HUES64 (cell line): ENCODE results near the gene ZFAND5.

Experiments
- H3K27ac ChIP-seq: 2 replicates; pipeline ENCODE4 v1.7.0; 2013; ENCODE audit warnings: low read depth, low read length, inconsistent platforms
- H3K27me3 ChIP-seq: 2 replicates; pipeline ENCODE4 v1.6.1; 2013; ENCODE audit warnings: mild to moderate bottlenecking, low read length; ENCODE audit not compliant: insufficient read depth
- H3K36me3 ChIP-seq: 2 replicates; pipeline ENCODE4 v1.6.1; 2013; ENCODE audit warnings: mild to moderate bottlenecking, low read length; ENCODE audit not compliant: insufficient read depth
- H3K4me1 ChIP-seq: 2 replicates; pipeline ENCODE4 v1.6.1; 2013; ENCODE audit warnings: mild to moderate bottlenecking, low read length, moderate library complexity; ENCODE audit not compliant: insufficient read depth
- H3K4me3 ChIP-seq: 2 replicates; pipeline ENCODE4 v1.5.1; 2013; ENCODE audit warnings: mild to moderate bottlenecking, low read length, moderate library complexity
- H3K9ac ChIP-seq: 2 replicates; pipeline ENCODE4 v1.6.1; 2013; ENCODE audit warnings: mild to moderate bottlenecking, low read depth, low read length
- H3K9me3 ChIP-seq: 2 replicates; pipeline ENCODE4 v1.6.1; 2013; ENCODE audit warnings: low read depth, low read length; ENCODE audit not compliant: insufficient read depth
- WGBS: fragments of 150-250, 120-280 bp; methylation state at CpG from one replicate; pipeline ENCODE4 v1.1.7; 2013; ENCODE audit warnings: missing lambda C conversion rate; 5-methylcytosine and 5-hydroxymethylcytosine counted together

ZFAND5 gene

GRCh38 chr9:72349240-72349639, 15.8 kb downstream of the ZFAND5 start:
- no peak overlapping the region for H3K9ac ChIP-seq
- H3K27ac ChIP-seq = no peak overlapping the region
- H3K4me3 ChIP-seq = no peak overlapping the region
- H3K9me3 ChIP-seq = no peaks in the 10 kb centered on the region
- H3K36me3 ChIP-seq = peaks cover 6% of the 10 kb centered on the region
- 100% methylated on average over 1 of the region's 2 CpGs for WGBS
- no peaks in the 10 kb centered on the region for H3K27me3 ChIP-seq
- H3K4me1 ChIP-seq = no peaks in the 10 kb centered on the region

GRCh38 chr9:72346333-72346732, 18.7 kb downstream of the ZFAND5 start:
- no peak overlapping the region for H3K27ac ChIP-seq
- no peaks in the 10 kb centered on the region for H3K4me1 ChIP-seq
- no peak overlapping the region for H3K4me3 ChIP-seq
- WGBS = 100% methylated on average over 1 of the region's 1 CpG
- H3K36me3 ChIP-seq = no peaks in the 10 kb centered on the region
- H3K27me3 ChIP-seq = no peaks in the 10 kb centered on the region
- no peak overlapping the region for H3K9ac ChIP-seq
- no peaks in the 10 kb centered on the region for H3K9me3 ChIP-seq

- no peaks in the 10 kb centered on the region for H3K36me3 ChIP-seq
- no peak overlapping the region for H3K9ac ChIP-seq
- no peak overlapping the region for H3K4me3 ChIP-seq
- WGBS = 93% methylated on average over 4 of the region's 4 CpGs
- H3K27me3 ChIP-seq = no peaks in the 10 kb centered on the region
- H3K4me1 ChIP-seq = no peaks in the 10 kb centered on the region
- H3K9me3 ChIP-seq = no peaks in the 10 kb centered on the region
- no peak overlapping the region for H3K27ac ChIP-seq
Measured at GRCh38 chr9:72338631-72339030, 26.4 kb downstream of the ZFAND5 start.

- WGBS = 75% methylated on average over 5 of the region's 5 CpGs
- Histone ChIP-seq H3K4me1 (no peaks in the 10 kb centered on the region), H3K4me3 (no peak overlapping the region), H3K9ac (no peak overlapping the region), H3K27me3 (no peaks in the 10 kb centered on the region), H3K36me3 (no peaks in the 10 kb centered on the region), H3K9me3 (no peaks in the 10 kb centered on the region), H3K27ac (no peak overlapping the region)
Measured at GRCh38 chr9:72337286-72337685, 27.7 kb downstream of the ZFAND5 start.

GRCh38 chr9:72334658-72335337, 30.2 kb downstream of the ZFAND5 start:
- no peaks in the 10 kb centered on the region for H3K4me1 ChIP-seq
- no peaks in the 10 kb centered on the region for H3K9me3 ChIP-seq
- no peak overlapping the region for H3K4me3 ChIP-seq
- H3K9ac ChIP-seq = no peak overlapping the region
- no peaks in the 10 kb centered on the region for H3K27me3 ChIP-seq
- H3K27ac ChIP-seq = no peak overlapping the region
- WGBS = 94% methylated on average over 6 of the region's 6 CpGs
- H3K36me3 ChIP-seq = no peaks in the 10 kb centered on the region

- WGBS = 82% methylated on average over 3 of the region's 3 CpGs
- Histone ChIP-seq H3K36me3 (no peaks in the 10 kb centered on the region), H3K9ac (no peak overlapping the region), H3K27ac (no peak overlapping the region), H3K27me3 (no peaks in the 10 kb centered on the region), H3K4me3 (no peak overlapping the region), H3K4me1 (no peaks in the 10 kb centered on the region), H3K9me3 (no peaks in the 10 kb centered on the region)
Measured at GRCh38 chr9:72333709-72334108, 31.3 kb downstream of the ZFAND5 start.

GRCh38 chr9:72333197-72333596, 31.8 kb downstream of the ZFAND5 start:
- no peak overlapping the region for H3K9ac ChIP-seq
- no peaks in the 10 kb centered on the region for H3K27me3 ChIP-seq
- 95% methylated on average over 2 of the region's 3 CpGs for WGBS
- no peaks in the 10 kb centered on the region for H3K9me3 ChIP-seq
- H3K27ac ChIP-seq = no peak overlapping the region
- H3K4me3 ChIP-seq = no peak overlapping the region
- no peaks in the 10 kb centered on the region for H3K4me1 ChIP-seq
- no peaks in the 10 kb centered on the region for H3K36me3 ChIP-seq

GRCh38 chr9:72332351-72332750, 32.7 kb downstream of the ZFAND5 start:
- Histone ChIP-seq H3K4me3 (no peak overlapping the region), H3K4me1 (no peaks in the 10 kb centered on the region), H3K36me3 (no peaks in the 10 kb centered on the region), H3K9me3 (no peaks in the 10 kb centered on the region), H3K27ac (no peak overlapping the region), H3K9ac (no peak overlapping the region), H3K27me3 (no peaks in the 10 kb centered on the region)
- 88% methylated on average over 4 of the region's 4 CpGs for WGBS

GRCh38 chr9:72327631-72328030, 37.4 kb downstream of the ZFAND5 start:
- WGBS = 96% methylated on average over 10 of the region's 10 CpGs
- Histone ChIP-seq H3K27me3 (no peaks in the 10 kb centered on the region), H3K4me3 (no peak overlapping the region), H3K9me3 (peaks cover 5% of the 10 kb centered on the region), H3K36me3 (no peaks in the 10 kb centered on the region), H3K4me1 (no peaks in the 10 kb centered on the region), H3K27ac (no peak overlapping the region), H3K9ac (no peak overlapping the region)

GRCh38 chr9:72326641-72327040, 38.4 kb downstream of the ZFAND5 start:
- H3K9ac ChIP-seq = no peak overlapping the region
- no peak overlapping the region for H3K27ac ChIP-seq
- 100% methylated on average over 2 of the region's 2 CpGs for WGBS
- no peaks in the 10 kb centered on the region for H3K27me3 ChIP-seq
- no peaks in the 10 kb centered on the region for H3K36me3 ChIP-seq
- H3K4me3 ChIP-seq = no peak overlapping the region
- no peaks in the 10 kb centered on the region for H3K4me1 ChIP-seq
- peaks cover 14% of the 10 kb centered on the region for H3K9me3 ChIP-seq

- WGBS = 100% methylated on average over 2 of the region's 3 CpGs
- Histone ChIP-seq H3K27ac (no peak overlapping the region), H3K36me3 (no peaks in the 10 kb centered on the region), H3K9ac (no peak overlapping the region), H3K4me1 (no peaks in the 10 kb centered on the region), H3K4me3 (no peak overlapping the region), H3K27me3 (no peaks in the 10 kb centered on the region), H3K9me3 (peaks cover 16% of the 10 kb centered on the region)
Measured at GRCh38 chr9:72324974-72325373, 40.0 kb downstream of the ZFAND5 start.

GRCh38 chr9:72322678-72323077, 42.3 kb downstream of the ZFAND5 start:
- 90% methylated on average over 3 of the region's 3 CpGs for WGBS
- no peaks in the 10 kb centered on the region for H3K4me1 ChIP-seq
- H3K9me3 ChIP-seq = peaks cover 16% of the 10 kb centered on the region

More at GRCh38 chr9:72322678-72323077, 42.3 kb downstream of the ZFAND5 start:
- H3K27me3 ChIP-seq = no peaks in the 10 kb centered on the region
- H3K27ac ChIP-seq = no peak overlapping the region
- no peak overlapping the region for H3K4me3 ChIP-seq
- H3K9ac ChIP-seq = no peak overlapping the region
- no peaks in the 10 kb centered on the region for H3K36me3 ChIP-seq
